ENCODE results near the gene PJA1. TPM values are rescaled to one million over a fixed set of nuclear protein-coding genes. Genes with fewer than 3 reads are reported as not detected.

PJA1 gene
- total and polyA plus RNA-seq, 2 donors (not counting 3 experiments of a cell fraction or from before 2014, with no cell fraction given): 8.2 to 16.1 TPM

DNA sequence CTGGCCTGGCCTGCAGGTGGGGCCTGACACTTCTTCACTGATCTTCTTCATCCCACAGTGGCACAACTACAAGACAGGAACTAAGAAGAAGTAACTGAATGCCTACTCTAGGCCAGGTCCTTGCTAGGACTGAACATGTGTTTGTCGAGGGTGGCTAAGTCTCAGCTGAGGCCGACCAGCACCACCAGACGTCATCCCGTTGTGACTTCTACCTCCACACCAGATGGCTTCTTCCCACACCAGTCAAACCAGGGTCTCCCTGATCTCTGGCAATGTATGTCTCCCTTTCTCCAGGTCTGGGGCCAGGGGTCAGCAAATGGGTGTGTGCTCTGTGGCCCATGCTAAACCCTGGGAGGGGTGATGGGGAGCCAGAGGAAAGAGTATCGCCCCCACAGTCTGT, 40.2 kb downstream of the PJA1 start:
- Histone ChIP-seq H4K20me1 (replicated peaks; ENCODE audit: control insufficient read depth, extremely low read depth, insufficient read depth, low read length) (no peaks in the 10 kb centered on the region), H3K9me1 (replicated peaks; ENCODE audit: control insufficient read depth, extremely low read depth, insufficient read depth, low read length) (no peaks in the 10 kb centered on the region), H2AFZ (ENCODE audit: low read depth, low read length) (no peak overlapping the region), H3K79me2 (ENCODE audit: control insufficient read depth, insufficient read depth, low read length) (no peaks in the 10 kb centered on the region), H3K9ac (replicated peaks; ENCODE audit: extremely low read depth, insufficient read depth, low read length) (no peak overlapping the region), H3K4me3 (replicated peaks in 1 of 3; ENCODE audit: insufficient read depth in 1 of 3, low read depth in 1 of 3, low read length in 3 of 3) (no peak overlapping the region), H3K27ac (ENCODE audit: insufficient read depth, low read depth, low read length) (no peak overlapping the region), H3K36me3 (ENCODE audit: control insufficient read depth in 2 of 2, extremely low read depth in 1 of 2, insufficient read depth in 2 of 2, low read length in 2 of 2) (no peaks in the 10 kb centered on the region), H3K27me3 (ENCODE audit: control insufficient read depth in 2 of 2, insufficient read depth in 2 of 2, low read length in 2 of 2) (peaks cover 13 to 19% of the 10 kb centered on the region in 2 experiments), H3K4me1 (ENCODE audit: control insufficient read depth, extremely low read depth, insufficient read depth, low read length) (no peaks in the 10 kb centered on the region), H3K9me3 (replicated peaks; ENCODE audit: control insufficient read depth, insufficient read depth, low read length) (no peaks in the 10 kb centered on the region), H3K4me2 (ENCODE audit: insufficient read depth, low read length) (no peak overlapping the region)
- intact Hi-C loops (cut with micrococcal nuclease) (no loop called here), dilution Hi-C loops (cut with MboI; ENCODE audit: extremely low pct_ligation_motif_present, low sequenced_read_pairs) (no loop called here)
- TF ChIP-seq, protein P1, sequence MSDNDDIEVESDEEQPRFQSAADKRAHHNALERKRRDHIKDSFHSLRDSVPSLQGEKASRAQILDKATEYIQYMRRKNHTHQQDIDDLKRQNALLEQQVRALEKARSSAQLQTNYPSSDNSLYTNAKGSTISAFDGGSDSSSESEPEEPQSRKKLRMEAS (IDR thresholded peaks at IDR 0.05; ENCODE audit: insufficient read depth, insufficient read length): no peak
- TF ChIP-seq JUN (IDR thresholded peaks at IDR 0.05; ENCODE audit: borderline replicate concordance, insufficient read depth, insufficient read length, low read depth) (no peak), EZH2 (IDR thresholded peaks at IDR 0.05; ENCODE audit: borderline replicate concordance, low read depth, low read length, severe bottlenecking) (no peak), POLR2AphosphoS5 (IDR thresholded peaks at IDR 0.05; ENCODE audit: insufficient read depth, low read depth, low read length) (no peak), FOS (IDR thresholded peaks at IDR 0.05; ENCODE audit: borderline replicate concordance, insufficient read depth, low read length) (no peak), MYC (IDR thresholded peaks at IDR 0.05; ENCODE audit: low read depth, low read length) (no peak), POLR2A (IDR thresholded peaks at IDR 0.05; ENCODE audit: low read depth, low read length) (no peak)
- TF ChIP-seq, protein P2, sequence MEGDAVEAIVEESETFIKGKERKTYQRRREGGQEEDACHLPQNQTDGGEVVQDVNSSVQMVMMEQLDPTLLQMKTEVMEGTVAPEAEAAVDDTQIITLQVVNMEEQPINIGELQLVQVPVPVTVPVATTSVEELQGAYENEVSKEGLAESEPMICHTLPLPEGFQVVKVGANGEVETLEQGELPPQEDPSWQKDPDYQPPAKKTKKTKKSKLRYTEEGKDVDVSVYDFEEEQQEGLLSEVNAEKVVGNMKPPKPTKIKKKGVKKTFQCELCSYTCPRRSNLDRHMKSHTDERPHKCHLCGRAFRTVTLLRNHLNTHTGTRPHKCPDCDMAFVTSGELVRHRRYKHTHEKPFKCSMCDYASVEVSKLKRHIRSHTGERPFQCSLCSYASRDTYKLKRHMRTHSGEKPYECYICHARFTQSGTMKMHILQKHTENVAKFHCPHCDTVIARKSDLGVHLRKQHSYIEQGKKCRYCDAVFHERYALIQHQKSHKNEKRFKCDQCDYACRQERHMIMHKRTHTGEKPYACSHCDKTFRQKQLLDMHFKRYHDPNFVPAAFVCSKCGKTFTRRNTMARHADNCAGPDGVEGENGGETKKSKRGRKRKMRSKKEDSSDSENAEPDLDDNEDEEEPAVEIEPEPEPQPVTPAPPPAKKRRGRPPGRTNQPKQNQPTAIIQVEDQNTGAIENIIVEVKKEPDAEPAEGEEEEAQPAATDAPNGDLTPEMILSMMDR (IDR thresholded peaks at IDR 0.05; ENCODE audit: extremely low read depth in 1 of 2, insufficient read depth in 1 of 2, low read depth in 1 of 2, low read length in 2 of 2): no peak
- ChIA-PET CTCF (no interaction called here), POLR2A (no interaction called here)
- no peak for FAIRE-seq
- no peak for DNase-seq (ENCODE audit: low read depth, low spot score)
- BruUV-seq (replicated peaks): no TSS peak
